ENCODE measurements around the gene RSKR.
"Not testable (repeated sequence)": the region's sequence is repeated elsewhere in the genome, so short reads cannot be mapped to it uniquely, and the experiment has no call there.

The RSKR gene

DNA sequence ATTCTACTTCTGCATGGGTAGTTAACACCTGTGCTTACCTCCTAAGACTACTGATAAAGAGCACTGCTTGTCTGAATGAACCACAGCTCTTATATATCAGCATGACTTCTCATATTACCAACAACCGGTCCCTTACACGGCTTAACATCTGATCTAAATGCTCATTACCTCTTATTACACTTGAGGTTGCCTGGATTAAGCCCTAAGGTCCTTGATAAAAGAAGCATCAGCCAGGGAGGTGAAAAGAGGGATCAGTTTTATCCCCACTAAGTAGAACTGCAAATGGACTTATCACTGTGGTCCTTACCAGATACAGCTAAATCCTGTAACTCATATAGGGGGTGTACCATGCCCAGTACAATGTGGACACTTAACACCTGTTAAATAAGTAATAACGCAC is 8.2 kb upstream of the RSKR start:
- no peak for DNase-seq (ENCODE audit: low read depth in 2 of 2)

GRCh38 chr17:28620010-28620409 is 6.0 kb upstream of the RSKR start:
- no peak for DNase-seq (ENCODE audit: low read depth in 2 of 2)

DNA sequence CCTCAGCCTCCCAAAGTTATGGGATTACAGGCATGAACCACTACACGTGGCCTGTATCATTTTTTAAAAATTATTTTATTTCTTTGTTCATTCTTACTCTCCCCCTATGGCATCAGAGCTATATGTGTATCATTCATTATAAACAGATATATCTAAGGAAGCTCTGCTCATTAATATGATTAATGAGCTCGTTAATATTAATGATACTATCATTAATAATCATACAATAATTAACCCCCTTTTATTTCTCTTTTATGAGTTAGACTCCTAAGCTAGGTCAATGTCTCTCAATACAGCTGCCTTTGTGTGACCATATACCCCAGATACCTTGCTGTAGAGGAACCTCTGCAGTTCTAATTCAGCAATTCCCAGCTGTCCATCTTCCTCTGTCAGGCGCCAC is 4.5 kb upstream of the RSKR start:
- DNase-seq (ENCODE audit: low read depth in 2 of 2), result no peak

GRCh38 chr17:28616281-28616680 is 2.3 kb upstream of the RSKR start:
- DNase-seq (ENCODE audit: low read depth in 2 of 2), result no peak

GRCh38 chr17:28615260-28615940 is 1.4 kb upstream of the RSKR start:
- no peak for DNase-seq (ENCODE audit: low read depth in 2 of 2)

DNA sequence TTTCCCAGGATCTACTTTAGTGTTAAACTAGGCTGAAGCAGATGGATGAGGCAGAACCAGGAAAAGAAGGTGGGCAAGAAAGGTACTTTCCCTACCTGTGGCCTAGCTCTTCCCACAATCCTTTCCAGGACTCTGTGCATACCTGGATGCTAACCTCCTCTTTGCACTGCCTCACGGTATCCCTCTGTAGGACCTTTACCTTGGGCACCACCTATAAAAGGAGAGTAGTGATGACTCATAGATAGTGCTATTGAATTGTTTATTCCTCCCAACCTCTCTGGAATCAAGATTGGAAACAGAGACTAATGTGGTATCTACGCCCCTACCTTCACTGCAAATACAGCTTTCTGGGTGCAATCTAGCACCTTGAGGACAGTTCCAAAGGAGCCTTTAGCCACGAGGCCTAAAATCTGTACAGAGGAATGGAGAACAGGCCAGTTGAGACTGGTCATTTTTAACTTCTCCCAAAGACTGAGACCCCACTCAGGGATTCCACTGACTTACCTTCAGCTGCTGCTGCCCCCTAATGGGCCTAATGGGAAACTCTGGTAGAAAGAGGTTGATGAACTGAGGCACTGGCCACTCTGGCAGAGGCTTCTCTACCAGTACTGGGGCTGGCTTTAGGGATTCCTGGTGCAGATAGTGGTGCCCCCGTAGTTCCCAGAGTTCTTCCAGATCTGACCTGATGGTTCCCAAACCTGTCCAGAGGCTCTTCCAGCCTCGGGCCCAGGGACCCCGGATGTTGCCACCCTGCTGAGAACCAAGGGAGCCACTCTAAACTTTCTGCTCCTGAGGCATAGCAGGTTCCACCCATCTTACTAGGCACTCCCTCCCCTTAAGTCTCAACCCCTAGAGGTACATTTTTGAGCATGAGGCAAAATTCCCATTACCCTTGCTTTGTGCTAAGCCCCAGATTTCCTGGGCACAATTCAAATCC is 781 bp downstream of the RSKR start:
- no peak for DNase-seq (ENCODE audit: low read depth in 2 of 2)

DNA sequence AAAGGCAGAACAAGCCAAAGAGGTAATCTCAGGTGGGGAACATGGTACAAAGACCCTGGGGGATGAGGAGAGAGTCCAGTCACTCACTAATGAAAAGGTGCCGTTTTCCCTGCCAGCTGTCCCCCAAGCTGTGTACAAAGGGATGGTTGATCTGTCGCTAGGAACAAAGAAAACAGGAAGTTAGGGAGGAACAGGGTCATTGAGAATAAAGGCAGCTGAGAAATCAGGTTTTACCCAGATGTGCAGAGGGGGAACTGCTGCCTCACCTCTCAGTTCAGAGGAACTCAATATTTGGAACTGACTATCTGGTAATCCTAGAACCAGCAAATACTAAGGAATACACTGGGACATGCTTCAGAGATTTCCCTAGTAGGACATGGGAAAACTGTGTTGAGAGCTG is 1.5 kb downstream of the RSKR start:
- no peak for DNase-seq (ENCODE audit: low read depth in 2 of 2)

DNA sequence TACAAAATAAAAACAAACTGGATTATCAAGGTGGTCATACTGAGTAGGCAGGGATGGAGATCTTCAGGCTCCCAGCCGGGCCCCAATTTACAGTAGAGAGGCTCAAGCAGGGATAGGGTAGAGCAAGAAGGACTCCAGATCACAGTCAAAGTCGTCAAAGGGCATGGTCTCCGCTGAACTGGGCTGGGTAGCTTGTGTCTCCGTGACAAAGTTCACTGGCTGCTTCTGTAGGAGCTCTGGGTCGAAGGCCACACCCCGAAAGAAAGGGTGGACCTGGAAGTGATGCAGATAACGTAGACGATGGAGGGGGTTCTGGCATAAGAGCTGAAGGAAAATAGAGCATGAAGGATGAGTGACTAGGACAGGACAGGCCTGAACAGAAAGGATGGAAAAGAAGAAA is 3.6 kb downstream of the RSKR start:
- DNase-seq (ENCODE audit: low read depth in 2 of 2), result no peak

GRCh38 chr17:28604031-28604430 is 10.0 kb downstream of the RSKR start:
- DNase-seq (ENCODE audit: low read depth in 2 of 2), result not testable (repeated sequence)

DNA sequence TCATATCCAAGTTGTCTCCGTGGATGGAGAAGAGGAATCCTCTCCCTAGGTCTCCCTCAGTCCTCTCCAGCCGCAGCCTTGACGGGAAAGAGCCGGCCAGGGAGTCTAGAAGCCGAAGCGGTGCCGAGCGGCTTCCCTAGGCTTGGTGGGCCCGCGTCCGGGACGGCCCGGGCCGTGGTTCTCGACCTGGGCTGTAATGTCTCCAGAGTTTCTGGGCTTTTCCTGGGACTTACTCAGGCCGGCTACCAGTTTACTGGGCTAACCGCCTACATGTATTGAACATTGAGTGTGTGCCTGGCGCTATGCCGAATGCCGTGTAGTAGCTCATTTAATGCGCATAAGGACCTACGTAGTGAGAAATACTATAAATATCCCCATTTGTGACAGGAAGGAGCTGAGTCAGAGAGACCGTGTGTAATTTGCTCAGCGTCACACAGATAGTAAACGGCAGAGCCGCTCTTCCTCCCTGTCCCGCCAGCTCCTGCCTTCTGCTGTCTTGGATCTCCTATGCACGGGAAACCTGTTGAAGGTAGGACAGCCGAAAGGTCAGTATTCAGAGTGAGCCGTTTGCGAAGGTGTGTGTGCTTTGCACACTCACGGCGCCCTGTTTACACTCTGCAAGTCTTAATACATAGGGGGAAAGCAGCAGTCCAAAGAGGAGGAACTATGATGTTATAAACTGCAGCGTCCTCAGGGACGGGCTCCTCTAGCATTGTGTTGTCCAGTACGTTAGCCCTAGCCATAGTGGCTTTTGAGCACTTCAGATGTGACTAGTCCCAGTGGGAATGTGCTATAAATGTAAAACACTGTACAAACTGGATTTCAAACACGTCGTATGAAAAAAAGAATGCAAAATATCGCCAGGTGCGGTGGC is 14.4 kb downstream of the RSKR start:
- peak; percentile 61 to 63 for DNase-seq (ENCODE audit: low read depth in 2 of 2)

GRCh38 chr17:28598799-28599310 is 15.1 kb downstream of the RSKR start, which contains the start of gene SPAG5:
TSS of gene SPAG5 (minus strand) at chr17:28599025. CDS start at chr17:28598946, 79 bp downstream.
- peak; percentile 90 to 94 for DNase-seq (ENCODE audit: low read depth in 2 of 2)

DNA sequence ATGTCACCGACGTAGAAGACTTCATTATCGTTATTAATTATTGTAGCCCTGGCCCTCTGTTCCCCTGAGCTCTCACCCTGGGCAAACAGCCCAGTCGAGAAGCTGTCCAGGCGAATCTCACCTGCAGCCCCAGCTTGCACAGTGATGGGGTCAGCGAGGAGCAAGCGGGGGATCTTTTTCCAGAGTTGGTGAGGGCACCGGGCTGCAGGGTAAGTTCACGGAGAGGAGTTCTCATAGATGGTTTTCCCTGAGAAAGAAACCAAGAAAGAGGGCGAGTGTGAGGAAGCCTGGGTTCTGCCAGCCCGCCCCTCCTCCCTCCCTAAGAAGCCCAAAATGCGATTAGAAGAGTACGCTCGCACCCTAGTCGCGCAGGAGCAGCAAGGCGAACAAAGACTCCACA is 15.6 kb downstream of the RSKR start:
- no peak for DNase-seq (ENCODE audit: low read depth in 2 of 2)

DNA sequence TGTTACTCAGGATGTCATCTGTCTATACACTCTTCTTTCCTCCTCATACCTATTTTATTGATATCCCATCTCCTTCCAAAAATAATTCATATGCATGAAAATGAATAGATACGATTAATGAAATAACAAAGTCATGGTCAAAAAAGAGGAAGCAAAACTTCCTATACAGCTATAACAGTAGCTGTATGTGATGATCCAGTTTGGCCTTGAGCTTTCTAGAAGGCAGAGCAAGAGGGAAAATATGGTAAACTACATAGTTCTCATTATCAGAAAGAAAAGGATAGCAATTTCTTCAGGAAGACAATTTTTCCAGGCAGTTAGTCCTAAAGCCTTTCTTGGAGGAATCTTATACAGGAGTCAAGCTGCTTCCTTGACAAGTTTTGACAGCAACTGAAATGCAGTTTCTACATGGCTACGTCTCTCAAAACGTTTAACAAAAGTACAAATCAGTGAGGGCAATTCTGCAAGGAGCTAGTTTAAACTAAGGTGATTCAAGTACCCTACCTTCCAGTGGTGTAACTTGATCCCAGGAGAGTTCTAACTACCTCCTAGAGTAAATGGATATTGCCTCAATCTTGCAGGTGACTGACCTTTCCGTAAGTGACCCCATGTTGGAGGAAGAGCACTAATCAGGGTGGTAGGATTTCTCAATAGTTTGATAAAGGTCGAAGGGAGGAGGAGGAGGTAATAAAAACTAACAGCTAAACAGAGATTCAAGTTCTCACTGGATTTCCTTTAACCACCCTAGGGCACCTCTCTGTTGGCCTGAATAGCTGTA is 16.2 kb downstream of the RSKR start:
- no peak for DNase-seq (ENCODE audit: low read depth in 2 of 2)

- DNase-seq (ENCODE audit: low read depth in 2 of 2), result no peak
Measured at GRCh38 chr17:28592260-28592659, 21.7 kb downstream of the RSKR start.

DNA sequence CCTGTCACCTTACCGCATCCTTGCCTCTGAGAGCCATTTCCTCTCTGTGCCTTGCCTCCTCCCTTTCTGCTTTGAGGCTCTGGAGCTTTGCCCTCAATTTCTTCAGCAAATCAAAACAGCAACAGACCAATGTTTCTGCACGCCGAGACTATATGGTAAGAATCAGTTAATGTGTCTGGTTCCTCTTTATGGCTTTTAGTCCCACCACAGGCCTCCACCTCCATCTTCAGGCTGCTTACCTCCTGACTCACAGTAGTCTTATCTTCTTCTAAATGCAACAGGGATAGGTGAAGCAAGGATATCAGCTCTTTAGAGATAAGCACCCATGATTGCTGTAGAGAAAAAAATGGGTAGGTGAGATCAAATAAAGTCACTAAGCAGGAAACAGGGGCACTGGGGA is 28.1 kb downstream of the RSKR start:
- no peak for DNase-seq (ENCODE audit: low read depth in 2 of 2)

DNA sequence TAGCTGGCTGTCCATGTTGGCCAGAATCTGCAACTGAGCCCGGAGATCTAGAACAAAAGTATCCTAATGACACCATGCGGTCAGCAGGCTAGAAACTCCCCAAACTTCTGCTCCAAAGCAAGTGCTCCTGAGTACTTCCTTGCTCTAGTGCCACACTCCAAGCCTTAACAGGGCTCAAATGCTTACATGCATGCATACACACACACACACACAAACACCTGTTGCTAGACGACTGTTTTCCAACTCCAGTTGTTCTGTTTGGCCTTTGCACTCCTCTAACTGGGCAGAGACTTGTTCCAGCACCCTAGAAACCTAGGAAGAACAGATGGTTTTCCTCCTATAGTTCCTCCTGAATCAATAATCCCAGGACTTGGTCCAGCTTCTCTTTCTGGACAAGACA is 29.6 kb downstream of the RSKR start:
- DNase-seq (ENCODE audit: low read depth in 2 of 2), result no peak

DNA sequence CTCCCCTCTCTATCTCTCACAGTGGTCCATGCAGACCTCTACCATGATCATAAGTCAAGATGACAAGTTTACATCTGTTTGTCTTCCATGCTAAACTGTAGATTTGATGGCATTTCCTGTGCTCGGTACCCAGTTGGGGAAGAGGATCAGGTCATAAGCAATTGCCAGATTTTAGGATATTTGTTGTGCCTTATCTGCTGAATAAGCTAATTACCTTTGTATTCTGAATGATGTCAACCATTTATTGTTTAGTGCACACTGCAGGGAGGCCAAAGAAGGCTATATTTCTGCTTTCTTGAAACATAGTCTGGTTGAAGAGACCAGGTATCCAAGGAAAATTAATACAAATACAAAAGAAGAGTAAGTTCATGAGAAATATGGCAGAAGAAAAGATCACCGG is 31.5 kb downstream of the RSKR start:
- DNase-seq (ENCODE audit: low read depth in 2 of 2), result no peak

- no peak for DNase-seq (ENCODE audit: low read depth in 2 of 2)
Measured at GRCh38 chr17:28580959-28581358, 33.0 kb downstream of the RSKR start.

DNA sequence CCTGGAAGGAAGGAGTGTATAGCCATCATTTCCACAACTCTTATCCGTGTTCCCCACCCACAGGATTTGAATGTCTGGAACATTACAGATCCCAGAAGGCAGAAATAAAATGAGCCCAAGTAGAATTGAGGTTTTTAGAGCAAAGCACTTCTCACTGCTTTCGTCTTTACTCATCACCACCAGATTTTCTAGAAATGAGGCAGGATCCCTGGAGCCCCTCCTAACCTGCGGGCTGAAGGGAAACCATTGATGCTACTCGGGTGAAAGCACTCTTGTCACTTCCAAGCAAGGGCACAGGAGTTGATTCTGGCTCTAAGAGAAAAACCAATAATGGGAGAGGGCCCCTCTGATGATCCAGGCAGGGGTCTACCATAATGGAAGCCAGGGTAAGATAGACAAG is 34.5 kb downstream of the RSKR start:
- peak in 1 of 2 donors; percentile 36 for DNase-seq (ENCODE audit: low read depth in 2 of 2)

- DNase-seq (ENCODE audit: low read depth in 2 of 2), result no peak
Measured at GRCh38 chr17:28578246-28579195, 35.5 kb downstream of the RSKR start.

Data from stimulated activated CD4-positive, alpha-beta T cell treated with anti-CD3 and anti-CD28 coated beads, Interleukin-15, amount 100 ng/mL, for 48 hours (primary cell).